Mesodermal cell (in vitro differentiated cells): ENCODE measurements around the gene ACY1.

Experiments used
- H3K27ac ChIP-seq: 2 replicates; pipeline ENCODE4 v1.7.0; 2013; ENCODE audit warnings: mild to moderate bottlenecking, low read depth, low read length, moderate library complexity; ENCODE audit not compliant: severe bottlenecking
- H3K36me3 ChIP-seq: 2 replicates; pipeline ENCODE4 v1.7.1; 2013; ENCODE audit warnings: mild to moderate bottlenecking, low read length, moderate library complexity; ENCODE audit not compliant: control insufficient read depth, insufficient read depth
- H3K4me1 ChIP-seq: one replicate; pipeline ENCODE4 v1.7.1; 2013; ENCODE audit warnings: mild to moderate bottlenecking, low read length; ENCODE audit not compliant: insufficient read depth, control insufficient read depth, poor library complexity, severe bottlenecking
- H3K4me3 ChIP-seq: 2 replicates; pipeline ENCODE4 v1.7.0; 2013; ENCODE audit warnings: low read length, control low read depth, mild to moderate bottlenecking; ENCODE audit not compliant: insufficient read depth, poor library complexity, severe bottlenecking; ENCODE audit errors: extremely low read depth
- H3K9me3 ChIP-seq: 2 replicates; pipeline ENCODE4 v1.7.1; 2013; ENCODE audit warnings: mild to moderate bottlenecking, low read length, moderate library complexity; ENCODE audit not compliant: control insufficient read depth
- WGBS, 2 experiments: methylation state at CpG; one replicate each; pipeline ENCODE4 v1.1.5; 2013; ENCODE audit warnings: missing lambda C conversion rate in 2 of 2; ENCODE audit not compliant: insufficient coverage in 2 of 2; 5-methylcytosine and 5-hydroxymethylcytosine counted together

The ACY1 gene

GRCh38 chr3:51958603-51959521, 24.5 kb upstream of the ACY1 start:
- Histone ChIP-seq H3K27ac (no peak overlapping the region), H3K9me3 (no peaks in the 10 kb centered on the region), H3K4me3 (no peak overlapping the region), H3K4me1 (peaks cover 4% of the 10 kb centered on the region), H3K36me3 (peaks cover 50% of the 10 kb centered on the region)
- WGBS, 2 experiments: 89 to 93% methylated on average over 10 to 16 of the region's 20 CpGs

DNA sequence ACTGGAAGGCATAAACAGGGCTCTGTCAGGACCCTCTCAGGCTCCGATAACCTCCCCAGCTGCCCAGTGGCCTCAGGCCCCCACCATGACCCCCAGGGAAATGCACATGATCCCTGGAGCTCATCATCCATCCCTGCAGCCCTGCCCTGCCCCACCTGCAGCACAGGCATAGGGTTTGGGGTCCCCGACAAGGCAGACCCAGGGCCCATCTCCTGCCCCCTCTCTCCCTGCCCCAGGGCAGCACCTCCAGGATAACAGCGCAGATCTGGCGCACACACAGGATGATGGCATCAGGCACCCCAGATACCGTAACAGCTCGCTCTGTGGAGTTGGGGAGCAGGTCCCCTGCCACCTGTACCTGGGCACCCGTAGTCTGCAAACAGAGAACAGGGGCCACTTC, 23.7 kb upstream of the ACY1 start:
- Histone ChIP-seq H3K27ac (no peak overlapping the region), H3K4me3 (no peak overlapping the region), H3K36me3 (peaks cover 52% of the 10 kb centered on the region), H3K9me3 (no peaks in the 10 kb centered on the region), H3K4me1 (peaks cover 10% of the 10 kb centered on the region)
- 93 to 97% methylated on average over 2 to 7 of the region's 7 CpGs for WGBS, 2 experiments

DNA sequence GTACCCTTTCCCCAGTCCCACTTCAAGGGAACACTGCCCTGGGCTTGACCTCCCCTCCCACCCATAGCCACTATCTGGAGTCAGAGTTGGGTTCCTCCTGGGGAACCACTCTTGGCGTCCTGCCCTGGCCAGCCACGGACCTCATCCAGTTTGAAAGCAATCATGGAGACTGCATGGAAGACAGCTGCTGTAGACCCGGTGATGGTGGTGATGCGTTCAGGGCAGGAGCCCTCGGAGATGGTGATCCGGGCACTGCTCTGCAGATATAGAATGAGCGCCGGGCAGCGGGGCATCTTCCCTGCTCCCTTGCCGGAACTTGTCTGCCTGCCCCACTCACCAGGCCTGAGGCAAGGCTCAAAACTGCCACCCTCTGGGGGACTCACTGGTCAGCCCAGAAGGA, 22.9 kb upstream of the ACY1 start:
- 89 to 100% methylated on average over 6 to 9 of the region's 10 CpGs for WGBS, 2 experiments
- peaks cover 58% of the 10 kb centered on the region for H3K36me3 ChIP-seq
- no peak overlapping the region for H3K4me3 ChIP-seq
- no peaks in the 10 kb centered on the region for H3K9me3 ChIP-seq
- peaks cover 15% of the 10 kb centered on the region for H3K4me1 ChIP-seq
- no peak overlapping the region for H3K27ac ChIP-seq

GRCh38 chr3:51961011-51961410, 22.3 kb upstream of the ACY1 start:
- Histone ChIP-seq H3K36me3 (peaks cover 62% of the 10 kb centered on the region), H3K4me3 (no peak overlapping the region), H3K27ac (no peak overlapping the region), H3K9me3 (no peaks in the 10 kb centered on the region), H3K4me1 (peaks cover 18% of the 10 kb centered on the region)
- 94 to 95% methylated on average over 17 to 18 of the region's 18 CpGs for WGBS, 2 experiments

- Histone ChIP-seq H3K4me3 (no peak overlapping the region), H3K4me1 (peaks cover 20% of the 10 kb centered on the region), H3K9me3 (no peaks in the 10 kb centered on the region), H3K36me3 (peaks cover 58% of the 10 kb centered on the region), H3K27ac (no peak overlapping the region)
- WGBS, 2 experiments: 85 to 94% methylated on average over 4 to 5 of the region's 9 CpGs
Measured at GRCh38 chr3:51961602-51962569, 21.4 kb upstream of the ACY1 start.

DNA sequence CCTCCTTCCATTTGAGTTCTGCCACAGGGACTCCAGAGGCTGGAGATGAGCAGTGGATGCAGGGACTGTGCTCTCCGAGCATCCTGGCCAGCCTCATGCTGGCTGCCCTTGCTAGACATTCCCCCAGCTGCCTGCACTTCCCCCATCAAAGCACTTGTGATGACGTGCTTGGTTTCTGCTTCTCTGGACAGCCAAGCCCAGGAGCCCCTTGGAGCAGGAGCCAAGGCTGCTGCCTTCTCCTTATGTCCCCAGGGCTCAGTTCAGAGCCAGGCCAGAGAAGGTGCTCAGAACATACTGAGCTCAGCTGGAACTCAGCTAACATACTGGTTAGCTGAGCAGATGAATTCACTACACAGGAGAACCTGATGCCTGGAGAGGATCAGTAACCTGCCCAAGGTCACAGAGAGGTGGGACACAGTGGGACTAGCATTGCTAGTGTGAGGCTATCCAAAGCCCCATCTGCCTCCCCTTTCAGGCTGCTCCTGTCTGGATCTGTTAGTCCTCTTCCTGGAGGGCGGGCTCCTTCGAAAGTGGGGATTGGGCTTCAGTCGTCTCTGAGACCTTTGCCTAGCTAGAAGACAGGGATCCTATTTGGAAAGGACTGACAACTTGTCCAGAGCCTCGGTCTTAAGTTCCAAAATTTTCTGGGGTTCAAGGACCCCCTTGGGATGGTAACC, 20.3 kb upstream of the ACY1 start:
- H3K27ac ChIP-seq: no peak overlapping the region
- H3K9me3 ChIP-seq: no peaks in the 10 kb centered on the region
- 91 to 98% methylated on average over 5 of the region's 6 CpGs for WGBS, 2 experiments
- peaks cover 20% of the 10 kb centered on the region for H3K4me1 ChIP-seq
- H3K36me3 ChIP-seq: peaks cover 48% of the 10 kb centered on the region
- H3K4me3 ChIP-seq: no peak overlapping the region

- WGBS, 2 experiments: 58 to 67% methylated on average over 8 to 10 of the region's 12 CpGs
- Histone ChIP-seq H3K4me1 (peaks cover 26% of the 10 kb centered on the region), H3K27ac (no peak overlapping the region), H3K9me3 (no peaks in the 10 kb centered on the region), H3K4me3 (no peak overlapping the region), H3K36me3 (peaks cover 39% of the 10 kb centered on the region)
Measured at GRCh38 chr3:51963951-51964451, 19.3 kb upstream of the ACY1 start.

GRCh38 chr3:51964521-51964920, 18.8 kb upstream of the ACY1 start:
- H3K36me3 ChIP-seq: peaks cover 34% of the 10 kb centered on the region
- no peaks in the 10 kb centered on the region for H3K9me3 ChIP-seq
- H3K27ac ChIP-seq: no peak overlapping the region
- no peak overlapping the region for H3K4me3 ChIP-seq
- H3K4me1 ChIP-seq: peaks cover 26% of the 10 kb centered on the region
- 64% methylated on average over 4 of the region's 4 CpGs; no CpG with 5 or more reads in 1 of the 2 experiments for WGBS, 2 experiments

DNA sequence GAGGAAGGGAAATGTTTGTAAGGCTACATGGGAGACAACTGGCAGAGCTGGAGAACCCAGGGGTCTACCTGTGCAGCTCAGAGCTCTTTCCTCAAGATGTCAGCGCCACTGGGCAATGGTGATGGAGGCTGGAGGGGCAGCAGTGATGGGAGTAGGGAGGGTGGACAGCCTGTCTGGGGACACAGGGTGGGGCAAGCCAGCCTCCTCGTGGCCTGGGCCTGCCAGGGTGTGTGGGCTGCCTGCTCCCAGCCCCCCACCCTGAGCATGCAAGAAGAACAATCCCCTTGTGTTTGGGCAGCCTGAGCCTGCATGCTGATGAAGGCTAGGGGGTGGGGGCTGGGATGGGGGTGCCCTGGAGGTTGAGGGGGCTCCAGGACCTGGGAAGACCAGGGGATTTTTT, 17.3 kb upstream of the ACY1 start:
- 57 to 90% methylated on average over 1 of the region's 2 CpGs for WGBS, 2 experiments
- H3K27ac ChIP-seq: no peak overlapping the region
- peaks cover 28% of the 10 kb centered on the region for H3K4me1 ChIP-seq
- no peaks in the 10 kb centered on the region for H3K9me3 ChIP-seq
- peak overlapping the region; percentile 58 for H3K4me3 ChIP-seq
- peaks cover 19% of the 10 kb centered on the region for H3K36me3 ChIP-seq

DNA sequence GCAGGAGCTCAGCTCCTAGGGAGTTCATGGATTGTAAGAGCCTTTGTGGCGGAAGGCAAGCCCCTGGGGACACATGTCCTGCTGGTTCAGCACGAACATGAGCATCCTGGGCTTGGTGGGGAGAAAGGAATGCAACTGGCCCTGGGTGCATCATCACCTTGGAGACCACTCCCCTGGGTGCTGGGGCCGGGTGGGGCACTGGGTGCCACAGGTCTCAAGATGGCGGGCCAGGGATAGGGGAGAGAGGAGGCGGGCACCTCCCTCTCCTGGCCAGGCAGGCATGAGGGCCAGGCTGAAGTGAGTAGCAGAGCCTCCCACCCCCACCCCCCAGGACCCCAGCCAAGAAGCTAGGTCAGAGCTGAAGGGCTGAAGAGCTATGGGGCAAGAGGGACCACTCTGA, 16.8 kb upstream of the ACY1 start:
- Histone ChIP-seq H3K4me3 (peak overlapping the region; percentile 58), H3K36me3 (peaks cover 15% of the 10 kb centered on the region), H3K27ac (no peak overlapping the region), H3K9me3 (no peaks in the 10 kb centered on the region), H3K4me1 (peaks cover 29% of the 10 kb centered on the region)
- WGBS, 2 experiments: 75 to 88% methylated on average over 2 to 4 of the region's 5 CpGs
